ENCODE results near the gene PALD1.
"Not testable (repeated sequence)": the region's sequence is repeated elsewhere in the genome, so short reads cannot be mapped to it uniquely, and the experiment has no call there.

Gene PALD1

DNA sequence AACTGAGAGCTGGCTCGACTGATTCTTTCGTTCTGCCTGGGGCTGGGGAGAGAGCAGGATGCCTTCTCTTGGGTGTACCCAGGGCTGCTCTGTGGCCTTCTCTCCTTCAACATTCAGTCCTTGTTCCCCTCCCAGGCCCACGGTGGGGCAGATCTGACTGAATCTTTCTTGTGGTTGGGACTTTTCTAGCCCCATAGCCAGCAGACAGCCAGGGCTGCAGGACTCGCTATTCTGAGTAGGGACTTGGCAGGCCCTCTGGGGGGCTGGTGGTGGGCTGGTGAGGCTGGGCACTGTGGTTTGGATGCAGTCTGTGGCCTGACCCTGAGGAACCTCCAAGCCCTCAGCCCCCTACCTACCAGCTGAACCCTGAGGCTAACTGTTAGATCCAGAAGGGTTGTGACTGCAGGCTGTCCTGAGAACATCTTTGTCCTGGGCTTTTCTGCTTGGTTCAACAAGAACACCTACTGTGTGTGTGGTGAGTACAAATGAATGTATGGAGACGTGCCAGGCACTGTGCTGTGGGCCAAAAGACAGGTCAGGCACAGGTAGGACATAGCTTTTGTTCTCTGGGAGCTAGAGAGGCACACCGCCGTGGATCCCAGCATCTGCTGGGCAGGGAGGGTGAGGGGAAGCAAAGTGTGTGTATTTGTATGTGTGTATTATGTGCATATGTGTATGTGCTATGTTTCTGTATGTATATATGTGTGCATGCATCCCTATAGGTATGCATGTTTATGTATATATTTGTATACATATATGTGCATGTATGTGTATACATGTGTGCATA lies 2.1 kb upstream of the PALD1 start:
- TF ChIP-seq TAF1 (IDR thresholded peaks at IDR 0.05; ENCODE audit: borderline replicate concordance, low read depth, low read length): no peak
- no peak for TF ChIP-seq POLR2AphosphoS5 (IDR thresholded peaks at IDR 0.05; ENCODE audit: low read depth, low read length)
- TF ChIP-seq POLR2A (IDR thresholded peaks at IDR 0.05; ENCODE audit: low read depth, low read length): no peak
- DNase-seq (ENCODE audit: insufficient read length) (no peak), FAIRE-seq (no peak)

GRCh38 chr10:70477661-70478162 lies 855 bp upstream of the PALD1 start:
- DNase-seq (ENCODE audit: insufficient read length) (no peak), FAIRE-seq (peak; percentile 96)
- TF ChIP-seq POLR2A (IDR thresholded peaks at IDR 0.05; ENCODE audit: low read depth, low read length) (no peak), TAF1 (IDR thresholded peaks at IDR 0.05; ENCODE audit: borderline replicate concordance, low read depth, low read length) (no peak), POLR2AphosphoS5 (IDR thresholded peaks at IDR 0.05; ENCODE audit: low read depth, low read length) (no peak)

DNA sequence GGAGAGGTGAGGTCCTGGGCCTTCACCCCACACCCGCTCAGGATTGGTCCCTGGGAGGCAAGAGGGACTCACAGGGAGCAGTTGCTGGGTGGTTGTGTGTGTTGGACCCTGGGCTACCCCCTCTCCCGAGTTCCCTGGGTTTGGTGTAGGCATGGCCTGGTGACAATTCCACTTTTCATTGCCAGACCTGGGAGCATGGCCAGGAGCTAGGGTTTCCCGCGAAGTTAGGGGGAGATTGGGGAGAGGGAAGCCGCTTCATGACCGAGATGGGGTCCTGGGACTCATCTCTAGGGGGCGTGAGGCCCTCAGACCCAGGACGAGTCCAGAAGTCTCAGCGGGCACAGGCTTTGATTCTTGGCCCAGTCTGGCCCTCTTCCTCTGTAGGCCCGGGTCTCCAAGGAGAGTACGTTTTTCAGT lies 606 bp downstream of the PALD1 start:
- TF ChIP-seq POLR2AphosphoS5 (IDR thresholded peaks at IDR 0.05; ENCODE audit: low read depth, low read length) (no peak), POLR2A (IDR thresholded peaks at IDR 0.05; ENCODE audit: low read depth, low read length) (no peak), TAF1 (IDR thresholded peaks at IDR 0.05; ENCODE audit: borderline replicate concordance, low read depth, low read length) (no peak)
- no peak for FAIRE-seq
- DNase-seq (ENCODE audit: insufficient read length): no peak

GRCh38 chr10:70479626-70480238 lies 1.2 kb downstream of the PALD1 start:
- FAIRE-seq: no peak
- no peak for DNase-seq (ENCODE audit: insufficient read length)
- no peak for TF ChIP-seq POLR2AphosphoS5 (IDR thresholded peaks at IDR 0.05; ENCODE audit: low read depth, low read length)
- no peak for TF ChIP-seq TAF1 (IDR thresholded peaks at IDR 0.05; ENCODE audit: borderline replicate concordance, low read depth, low read length)
- no peak for TF ChIP-seq POLR2A (IDR thresholded peaks at IDR 0.05; ENCODE audit: low read depth, low read length)

GRCh38 chr10:70480239-70480861 lies 1.8 kb downstream of the PALD1 start:
- peak; percentile 88 for FAIRE-seq
- no peak for TF ChIP-seq TAF1 (IDR thresholded peaks at IDR 0.05; ENCODE audit: borderline replicate concordance, low read depth, low read length)
- TF ChIP-seq POLR2A (IDR thresholded peaks at IDR 0.05; ENCODE audit: low read depth, low read length): no peak
- no peak for TF ChIP-seq POLR2AphosphoS5 (IDR thresholded peaks at IDR 0.05; ENCODE audit: low read depth, low read length)
- no peak for DNase-seq (ENCODE audit: insufficient read length)

DNA sequence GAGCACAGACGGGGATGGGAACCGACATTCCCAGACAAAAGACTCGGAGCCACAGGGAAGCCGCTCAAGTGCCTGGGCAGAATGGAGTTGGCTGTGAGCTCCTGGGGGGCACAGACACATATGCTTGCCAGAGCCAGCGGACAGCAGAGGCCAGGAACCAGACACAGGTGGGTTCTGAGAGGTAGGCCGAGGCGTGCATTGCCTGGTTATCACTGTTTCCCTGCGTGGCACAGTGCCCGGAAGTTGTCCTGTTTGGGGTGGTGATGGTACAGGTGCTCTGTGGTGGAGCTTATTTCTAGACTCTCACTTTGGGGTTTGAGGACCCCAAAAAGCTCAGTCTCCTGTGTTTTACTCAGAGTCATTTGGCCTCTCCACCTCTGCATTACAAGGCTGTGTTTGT lies 2.5 kb downstream of the PALD1 start:
- FAIRE-seq (no peak), DNase-seq (ENCODE audit: insufficient read length) (no peak)
- no peak for TF ChIP-seq POLR2AphosphoS5 (IDR thresholded peaks at IDR 0.05; ENCODE audit: low read depth, low read length)
- no peak for TF ChIP-seq TAF1 (IDR thresholded peaks at IDR 0.05; ENCODE audit: borderline replicate concordance, low read depth, low read length)
- no peak for TF ChIP-seq POLR2A (IDR thresholded peaks at IDR 0.05; ENCODE audit: low read depth, low read length)

- FAIRE-seq (no peak), DNase-seq (ENCODE audit: insufficient read length) (no peak)
- TF ChIP-seq TAF1 (IDR thresholded peaks at IDR 0.05; ENCODE audit: borderline replicate concordance, low read depth, low read length) (no peak), POLR2A (IDR thresholded peaks at IDR 0.05; ENCODE audit: low read depth, low read length) (no peak), POLR2AphosphoS5 (IDR thresholded peaks at IDR 0.05; ENCODE audit: low read depth, low read length) (no peak)
These were observed 3.4 kb downstream of the PALD1 start for GRCh38 chr10:70481831-70482530.

GRCh38 chr10:70482982-70483760 lies 4.6 kb downstream of the PALD1 start:
- no peak for FAIRE-seq
- TF ChIP-seq POLR2A (IDR thresholded peaks at IDR 0.05; ENCODE audit: low read depth, low read length) (no peak), TAF1 (IDR thresholded peaks at IDR 0.05; ENCODE audit: borderline replicate concordance, low read depth, low read length) (no peak), POLR2AphosphoS5 (IDR thresholded peaks at IDR 0.05; ENCODE audit: low read depth, low read length) (no peak)
- DNase-seq (ENCODE audit: insufficient read length): no peak

GRCh38 chr10:70483872-70484271 lies 5.3 kb downstream of the PALD1 start:
- FAIRE-seq; DNase-seq (ENCODE audit: insufficient read length): not testable (repeated sequence)

- DNase-seq (ENCODE audit: insufficient read length): no peak
- TF ChIP-seq POLR2AphosphoS5 (IDR thresholded peaks at IDR 0.05; ENCODE audit: low read depth, low read length) (no peak), TAF1 (IDR thresholded peaks at IDR 0.05; ENCODE audit: borderline replicate concordance, low read depth, low read length) (no peak), POLR2A (IDR thresholded peaks at IDR 0.05; ENCODE audit: low read depth, low read length) (no peak)
- FAIRE-seq: no peak
These were observed 9.3 kb downstream of the PALD1 start for GRCh38 chr10:70487824-70488223.

GRCh38 chr10:70490142-70490541 lies 11.6 kb downstream of the PALD1 start:
- FAIRE-seq (no peak), DNase-seq (ENCODE audit: insufficient read length) (no peak)
- TF ChIP-seq POLR2AphosphoS5 (IDR thresholded peaks at IDR 0.05; ENCODE audit: low read depth, low read length) (no peak), POLR2A (IDR thresholded peaks at IDR 0.05; ENCODE audit: low read depth, low read length) (no peak), TAF1 (IDR thresholded peaks at IDR 0.05; ENCODE audit: borderline replicate concordance, low read depth, low read length) (no peak)

Data from GM12892 (cell line).